MCF 10A (cell line): ENCODE data around the gene RASL11B. TPM values are rescaled to one million over a fixed set of nuclear protein-coding genes. Genes with fewer than 3 reads are reported as not detected.

ENCODE experiments used
- BruUV-seq: library from RNA; stranded (reverse); fragments of 400-500 nt; replicated peaks from 2 replicates; lab custom pipeline; 2021; lab: Mats Ljungman, UMichigan
- CTCF ChIA-PET: fragments of 300-600 bp; sonication (Branson Sonifier 250); formaldehyde crosslinking; extraction: SDS; loops from one replicate; lab custom pipeline; 2021; ENCODE audit warnings: antibody characterized with exemption, inconsistent platforms; lab: Yijun Ruan, JAX
- POLR2A ChIA-PET: fragments of 300-600, 350-650 bp; sonication (Branson Sonifier 250); formaldehyde crosslinking; extraction: SDS; loops from one replicate; lab custom pipeline; 2020; ENCODE audit warnings: antibody characterized with exemption, inconsistent platforms; lab: Yijun Ruan, JAX
- DNase-seq: peaks from one replicate; pipeline ENCODE4 v3.0.0-alpha.2; 2018; ENCODE audit not compliant: unreplicated experiment
- H3K27ac Mint-ChIP-seq: one replicate; pipeline ENCODE4 v1.8.0; 2022; ENCODE audit warnings: mild to moderate bottlenecking, low read depth, mixed read lengths; ENCODE audit not compliant: unreplicated experiment
- H3K27me3 Mint-ChIP-seq: one replicate; pipeline ENCODE4 v1.8.0; 2022; ENCODE audit warnings: mixed read lengths; ENCODE audit not compliant: insufficient read depth, unreplicated experiment
- H3K36me3 Mint-ChIP-seq: one replicate; pipeline ENCODE4 v1.8.0; 2022; ENCODE audit warnings: mild to moderate bottlenecking, moderate library complexity, mixed read lengths; ENCODE audit not compliant: insufficient read depth, unreplicated experiment
- H3K4me1 Mint-ChIP-seq: one replicate; pipeline ENCODE4 v1.8.0; 2022; ENCODE audit warnings: mixed read lengths; ENCODE audit not compliant: insufficient read depth, unreplicated experiment
- H3K4me3 Mint-ChIP-seq: one replicate; pipeline ENCODE4 v1.8.0; 2022; ENCODE audit warnings: mild to moderate bottlenecking, moderate library complexity, mixed read lengths; ENCODE audit not compliant: unreplicated experiment
- H3K9me3 Mint-ChIP-seq: one replicate; pipeline ENCODE4 v1.8.0; 2022; ENCODE audit warnings: mixed read lengths; ENCODE audit not compliant: unreplicated experiment
- CTCF ChIP-seq: fragments of 200-600 bp; IDR thresholded peaks from one replicate; pipeline ENCODE4 v1.8.0; 2022; ENCODE audit warnings: antibody characterized with exemption, mild to moderate bottlenecking; ENCODE audit not compliant: unreplicated experiment
- intact Hi-C: fragments of 100-400 bp; cut with micrococcal nuclease; formaldehyde crosslinking; loops from 2 replicates; pipeline ENCODE4 v1.14.1; 2022
- total RNA-seq: library from RNA; stranded (reverse); gene quantifications from 2 replicates; pipeline ENCODE4 v1.2.3, GENCODE V29; 2022

RASL11B gene
- total RNA-seq, 1 experiment from 2014 or later: 2.6 TPM

DNA sequence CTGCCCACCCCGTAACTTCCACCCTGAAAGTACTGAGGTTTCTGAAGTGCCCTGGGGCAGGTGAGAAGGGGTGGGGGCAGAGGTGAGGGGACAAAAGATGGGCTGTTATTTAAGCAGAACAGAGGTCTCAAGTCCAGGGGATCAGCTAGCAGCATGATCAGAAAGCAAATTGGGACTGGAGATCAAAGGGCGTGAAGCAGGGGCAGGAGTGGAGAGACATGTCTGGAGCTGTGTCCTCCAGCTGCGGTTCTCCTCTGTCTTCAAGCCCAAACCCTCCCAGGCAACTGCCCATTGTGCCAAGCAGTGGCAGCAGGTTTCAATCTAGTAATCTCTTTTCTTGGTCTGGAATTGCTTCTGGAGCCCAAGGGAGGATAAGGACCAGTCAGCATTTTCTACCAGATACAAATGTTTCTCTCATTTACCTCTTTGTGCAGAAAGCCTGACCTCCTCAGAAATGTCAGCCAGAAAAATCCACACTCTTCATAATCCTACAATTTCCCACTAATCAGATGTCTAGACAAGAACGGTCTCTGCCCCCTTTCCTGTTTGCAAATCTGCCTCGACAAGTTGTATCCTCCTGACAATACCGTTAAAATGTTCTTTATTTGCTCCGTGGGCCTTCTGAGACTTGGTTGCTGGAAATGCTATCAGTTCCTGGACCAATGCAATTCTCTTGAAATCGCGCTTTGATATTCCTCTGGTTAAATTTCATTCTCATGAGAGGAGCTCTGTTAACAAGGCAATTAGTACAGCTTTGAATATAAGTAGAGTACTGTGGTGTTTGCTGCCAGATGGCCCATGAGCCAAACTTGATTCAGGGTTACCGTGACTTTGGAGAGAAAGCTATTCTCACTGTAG is 23.2 kb upstream of the RASL11B start:
- H3K4me1 Mint-ChIP-seq: peaks cover 42% of the 10 kb centered on the region
- DNase-seq: no peak

GRCh38 chr4:52840531-52841370 is 21.4 kb upstream of the RASL11B start:
- intact Hi-C loops: loop anchor here (2.0 kb wide), 1 partner anchor 20 kb away; no protein-coding TSS in a partner anchor
- no peak for TF ChIP-seq CTCF
- Mint-ChIP-seq H3K9me3 (no peaks in the 10 kb centered on the region), H3K4me3 (no peak overlapping the region), H3K4me1 (peaks cover 31% of the 10 kb centered on the region), H3K27me3 (no peaks in the 10 kb centered on the region), H3K36me3 (no peaks in the 10 kb centered on the region), H3K27ac (no peak overlapping the region)
- BruUV-seq: no TSS peak
- ChIA-PET CTCF (interaction anchor here (0.5 to 1.9 kb wide), 2 partner anchors 12 to 23 kb away, joined by 6 to 10 read pairs; no protein-coding TSS in a partner anchor), POLR2A (interaction anchor here (0.7 to 8.2 kb wide), 5 partner anchors 12 to 200 kb away, joined by 3 to 124 read pairs (median 27); no protein-coding TSS in a partner anchor)
- DNase-seq: no peak

More for the DNA sequence above, 23.2 kb upstream of the RASL11B start:
- ChIA-PET CTCF (interaction anchor here (0.5 to 2.6 kb wide), 6 partner anchors 14 to 1094 kb away, joined by 3 to 10 read pairs (median 4); partner anchors contain the start of gene RASL11B), POLR2A (interaction anchor here (0.6 to 8.2 kb wide), 12 partner anchors 8 to 178 kb away, joined by 3 to 124 read pairs (median 4); no protein-coding TSS in a partner anchor)
- peak overlapping the region; percentile 92 for H3K27ac Mint-ChIP-seq
- TF ChIP-seq CTCF: no peak
- H3K4me3 Mint-ChIP-seq: peak overlapping the region; percentile 60
- no peaks in the 10 kb centered on the region for H3K9me3 Mint-ChIP-seq
- intact Hi-C loops: loop anchor here (5.0 to 10.0 kb wide), 2 partner anchors 127 to 184 kb away; partner anchors contain the start of gene USP46
- no peaks in the 10 kb centered on the region for H3K36me3 Mint-ChIP-seq
- BruUV-seq: no TSS peak
- no peaks in the 10 kb centered on the region for H3K27me3 Mint-ChIP-seq

DNA sequence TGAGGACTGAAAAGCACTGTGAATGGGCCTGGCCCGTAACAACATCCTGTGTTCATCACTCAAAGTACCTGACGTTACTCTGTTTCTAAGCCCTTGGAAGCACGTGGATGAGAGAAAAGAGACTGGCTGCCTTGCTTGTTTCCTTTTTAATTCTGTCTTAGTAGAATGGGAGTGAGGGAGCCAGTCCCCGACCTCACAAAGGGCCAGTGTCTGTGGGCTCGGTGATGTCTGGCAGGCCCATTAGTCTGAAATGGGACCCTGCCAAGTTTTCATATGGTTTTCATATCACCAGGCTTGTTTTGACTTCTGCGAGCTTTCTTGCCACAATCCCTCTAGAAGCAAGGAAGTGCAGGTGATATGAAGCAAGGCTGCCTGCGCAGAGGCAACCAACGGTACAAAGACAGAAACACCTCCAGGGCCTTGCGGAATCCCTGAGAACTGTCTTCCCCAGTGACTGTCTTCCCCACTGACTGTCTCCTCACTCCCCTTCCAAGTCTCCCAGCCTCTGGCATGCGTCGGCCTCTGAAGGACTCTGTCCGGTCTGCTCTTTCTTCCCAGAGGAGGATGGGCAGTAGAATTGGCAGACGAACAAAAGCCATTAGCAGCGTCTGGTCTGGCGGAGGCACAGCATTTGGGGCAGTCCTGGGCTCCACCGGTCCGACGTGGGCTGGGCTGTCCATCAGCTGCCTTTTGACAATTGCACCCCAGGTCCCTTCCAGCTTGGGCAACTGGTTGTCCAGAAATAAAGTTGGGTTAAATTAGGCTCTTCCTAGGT is 20.2 kb upstream of the RASL11B start:
- H3K27ac Mint-ChIP-seq: no peak overlapping the region
- CTCF ChIA-PET: interaction anchor here (0.6 kb wide), 1 partner anchor 129 kb away, joined by 3 read pairs; no protein-coding TSS in a partner anchor
- H3K4me3 Mint-ChIP-seq: no peak overlapping the region
- H3K4me1 Mint-ChIP-seq: peaks cover 25% of the 10 kb centered on the region
- H3K9me3 Mint-ChIP-seq: no peaks in the 10 kb centered on the region
- POLR2A ChIA-PET: interaction anchor here (0.7 to 0.9 kb wide), 2 partner anchors 11 to 201 kb away, joined by 3 to 4 read pairs; no protein-coding TSS in a partner anchor
- no peaks in the 10 kb centered on the region for H3K27me3 Mint-ChIP-seq
- intact Hi-C loops: loop anchor here (2.0 kb wide), 1 partner anchor 19 kb away; no protein-coding TSS in a partner anchor
- no TSS peak for BruUV-seq
- no peak for TF ChIP-seq CTCF
- no peaks in the 10 kb centered on the region for H3K36me3 Mint-ChIP-seq
- no peak for DNase-seq
